HK-2 (cell line): ENCODE results near the gene GMDS.
A peak's percentile ranks its signal among the peaks of the same experiment; 100 is the strongest.

Experiments used
- DNase-seq: peaks from one replicate; pipeline ENCODE4 v3.0.0-alpha.2; 2018; ENCODE audit not compliant: unreplicated experiment

GMDS gene

GRCh38 chr6:1604158-1605003 is 641.0 kb downstream of the GMDS start:
- peak; percentile 77 for DNase-seq

- DNase-seq: no peak
Observed at GRCh38 chr6:1603708-1604107, 641.7 kb downstream of the GMDS start.

- no peak for DNase-seq
Observed at GRCh38 chr6:1602049-1602713, 643.2 kb downstream of the GMDS start.

- no peak for DNase-seq
Observed at GRCh38 chr6:1601158-1602048, 644.0 kb downstream of the GMDS start.

- no peak for DNase-seq
Observed at GRCh38 chr6:1600764-1601157, 644.6 kb downstream of the GMDS start.

- DNase-seq: no peak
Observed at GRCh38 chr6:1600063-1600763, 645.2 kb downstream of the GMDS start.

GRCh38 chr6:1599469-1599868 is 645.9 kb downstream of the GMDS start:
- DNase-seq: no peak

- DNase-seq: no peak
Observed at GRCh38 chr6:1598886-1599285, 646.5 kb downstream of the GMDS start.

GRCh38 chr6:1598433-1598832 is 647.0 kb downstream of the GMDS start:
- no peak for DNase-seq

GRCh38 chr6:1597924-1598323 is 647.5 kb downstream of the GMDS start:
- DNase-seq: no peak

GRCh38 chr6:1597121-1597744 is 648.2 kb downstream of the GMDS start:
- no peak for DNase-seq

GRCh38 chr6:1596088-1596852 is 649.1 kb downstream of the GMDS start:
- DNase-seq: peak; percentile 66

GRCh38 chr6:1595271-1596087 is 649.9 kb downstream of the GMDS start:
- no peak for DNase-seq

GRCh38 chr6:1594445-1595200 is 650.8 kb downstream of the GMDS start:
- no peak for DNase-seq

GRCh38 chr6:1593958-1594314 is 651.5 kb downstream of the GMDS start:
- no peak for DNase-seq

GRCh38 chr6:1593286-1593957 is 652.0 kb downstream of the GMDS start:
- DNase-seq: no peak

- no peak for DNase-seq
Observed at GRCh38 chr6:1592852-1593251, 652.6 kb downstream of the GMDS start.

GRCh38 chr6:1591926-1592325 is 653.5 kb downstream of the GMDS start:
- no peak for DNase-seq
